K562 (cell line): ENCODE measurements around the gene RAB3GAP1. TPM values are rescaled to one million over a fixed set of nuclear protein-coding genes. Genes with fewer than 3 reads are reported as not detected.
A peak's percentile ranks its signal among the peaks of the same experiment; 100 is the strongest.

Experiments
- ATAC-seq: fragments of 200-7000 bp; cut with Tn5 transposase; 3 replicates; pipeline ENCODE4 v1.9.1; 2020; ENCODE audit warnings: moderate library complexity
- BruUV-seq: library from RNA; stranded (reverse); fragments of 400-500 nt; replicated peaks from 2 replicates; lab custom pipeline; 2021; lab: Mats Ljungman, UMichigan
- CTCF ChIA-PET: fragments of 300-600 bp; formaldehyde crosslinking; extraction: SDS; loops from one replicate; lab custom pipeline; 2021; ENCODE audit warnings: low intra/inter-chr PET ratio; lab: Yijun Ruan, JAX
- POLR2A ChIA-PET: fragments of 300-600, 350-650 bp; sonication (Branson Sonifier 250); formaldehyde crosslinking; extraction: SDS; loops from one replicate; lab custom pipeline; 2021; ENCODE audit warnings: antibody characterized with exemption, inconsistent platforms; lab: Yijun Ruan, JAX
- DNase-seq, 4 experiments: peaks; one replicate each; pipeline versions ENCODE4 v3.0.0 to v3.0.0-alpha.2; 2011 to 2018; ENCODE audit warnings: low spot score in 3 of 4, mixed read lengths in 3 of 4; ENCODE audit errors: extremely low read depth in 1 of 4
- FAIRE-seq: peaks from 2 replicates; lab custom pipeline; 2011; peaks lifted over from hg19 to GRCh38; lab: Jason Lieb, UNC
- H2AFZ ChIP-seq: 2 replicates; pipeline ENCODE4 v1.6.0; 2011; ENCODE audit warnings: low read depth, low read length, control low read depth, inconsistent platforms
- H3K27ac ChIP-seq: fragments of 200-600 bp; 3 replicates; pipeline ENCODE4 v1.8.0; 2011; ENCODE audit warnings: low read depth, mild to moderate bottlenecking, control low read depth, inconsistent platforms, low read length, moderate library complexity, mixed read lengths; ENCODE audit errors: extremely low read depth
- H3K27me3 ChIP-seq, 2 experiments: fragments of 300-600 bp in 1 of 2; 2 replicates in 1 of 2; 3 replicates in 1 of 2; pipeline versions ENCODE4 v1.6.0 to v1.8.0; 2011; ENCODE audit warnings: inconsistent platforms in 2 of 2, low read length in 2 of 2, mild to moderate bottlenecking in 1 of 2, mixed read lengths in 1 of 2, moderate library complexity in 1 of 2; ENCODE audit not compliant: control insufficient read depth in 2 of 2, insufficient read depth in 2 of 2
- H3K36me3 ChIP-seq: fragments of 300-600 bp; 3 replicates; pipeline ENCODE4 v1.8.0; 2011; ENCODE audit warnings: mild to moderate bottlenecking, low read length, inconsistent platforms; ENCODE audit not compliant: control insufficient read depth, insufficient read depth
- H3K4me1 ChIP-seq, 2 experiments: fragments of 200-600 bp in 1 of 2; replicated peaks in 1 of 2; 2 replicates in 1 of 2; 3 replicates in 1 of 2; pipeline versions ENCODE4 v1.5.1 to v1.8.0; 2011; ENCODE audit warnings: inconsistent platforms in 2 of 2, low read length in 2 of 2, mild to moderate bottlenecking in 1 of 2, mixed read lengths in 1 of 2, moderate library complexity in 1 of 2; ENCODE audit not compliant: control insufficient read depth in 2 of 2, insufficient read depth in 2 of 2
- H3K4me2 ChIP-seq: 2 replicates; pipeline ENCODE4 v1.6.1; 2011; ENCODE audit warnings: low read length, control low read depth, inconsistent platforms, mixed read lengths; ENCODE audit not compliant: insufficient read depth
- H3K4me3 ChIP-seq: fragments of 200-600 bp; sonication (generic), shearing (Covaris generic); 2 replicates; pipeline ENCODE4 v1.5.1; 2016; ENCODE audit warnings: control low read depth, inconsistent platforms
- H3K79me2 ChIP-seq: fragments of 200-600 bp; 3 replicates; pipeline ENCODE4 v1.8.0; 2011; ENCODE audit warnings: low read length, inconsistent platforms; ENCODE audit not compliant: control insufficient read depth, insufficient read depth
- H3K9ac ChIP-seq, 2 experiments: 2 replicates each; pipeline versions ENCODE4 v1.6.0 to v1.6.1; 2011; ENCODE audit warnings: low read depth in 2 of 2, low read length in 2 of 2, control low read depth in 1 of 2, inconsistent platforms in 1 of 2, mild to moderate bottlenecking in 1 of 2, mixed read lengths in 1 of 2; ENCODE audit not compliant: insufficient read depth in 1 of 2
- H3K9me1 ChIP-seq: one replicate; pipeline ENCODE4 v1.6.0; 2011; ENCODE audit warnings: inconsistent platforms, mild to moderate bottlenecking, low read length, moderate library complexity; ENCODE audit not compliant: control insufficient read depth, insufficient read depth
- H3K9me3 ChIP-seq: replicated peaks from 2 replicates; pipeline ENCODE4 v1.5.1; 2011; ENCODE audit warnings: low read depth, low read length, inconsistent platforms; ENCODE audit not compliant: control insufficient read depth, insufficient read depth
- H4K20me1 ChIP-seq: replicated peaks from 2 replicates; pipeline ENCODE4 v1.6.1; 2011; ENCODE audit warnings: low read length, inconsistent platforms, mixed read lengths; ENCODE audit not compliant: control insufficient read depth, insufficient read depth
- CEBPB ChIP-seq: fragments of 450-650 bp; IDR thresholded peaks from 2 replicates; pipeline ENCODE4 v1.6.1; 2016; ENCODE audit warnings: missing genetic modification characterization, missing compliant biosample characterization
- CEBPG ChIP-seq, 3 experiments: fragments of 200-800 bp in 1 of 3; sonication (Bioruptor generic) in 1 of 3; sonication (generic) in 1 of 3; formaldehyde crosslinking in 1 of 3; IDR thresholded peaks in 2 of 3; conservative IDR thresholded peaks in 1 of 3; 2 replicates each; pipeline versions ENCODE4 v1.6.1 to v1.8.0; 2016 to 2022; ENCODE audit warnings: missing compliant biosample characterization in 2 of 3, missing genetic modification characterization in 2 of 3, mild to moderate bottlenecking in 1 of 3, missing genetic modification reagents in 1 of 3
- DDX20 ChIP-seq: fragments of 450-650 bp; IDR thresholded peaks from 2 replicates; pipeline ENCODE4 v1.6.1; 2016; ENCODE audit warnings: missing genetic modification characterization, low read depth, mild to moderate bottlenecking, missing compliant biosample characterization, moderate library complexity
- FOXA1 ChIP-seq: fragments of 450-650 bp; IDR thresholded peaks from 2 replicates; pipeline ENCODE4 v1.6.1; 2016; ENCODE audit warnings: mild to moderate bottlenecking, borderline replicate concordance
- GTF2A2 ChIP-seq: IDR thresholded peaks from 2 replicates; pipeline ENCODE4 v1.6.1; 2016; ENCODE audit warnings: mild to moderate bottlenecking, missing genetic modification characterization, missing compliant biosample characterization
- HCFC1 ChIP-seq: IDR thresholded peaks from 2 replicates; pipeline ENCODE4 v1.6.1; 2012; ENCODE audit warnings: low read depth, low read length, improper control_type of control experiment
- RFX1 ChIP-seq: fragments of 450-650 bp; IDR thresholded peaks from 2 replicates; pipeline ENCODE4 v1.6.1; 2016; ENCODE audit warnings: mild to moderate bottlenecking, moderate library complexity
- TRIM24 ChIP-seq, 2 experiments: fragments of 450-650 bp; IDR thresholded peaks; 2 replicates each; pipeline ENCODE4 v1.6.1; 2016
- ZNF324 ChIP-seq: fragments of 250-450 bp; sonication (Bioruptor Pico); IDR thresholded peaks from 2 replicates; pipeline ENCODE4 v1.4.0; 2020; ENCODE audit warnings: mild to moderate bottlenecking
- WGBS: fragments of 100-300 bp; shearing (Covaris generic); methylation state at CpG from one replicate; pipeline ENCODE4 v1.1.6; 2016; ENCODE audit warnings: low coverage, mixed read lengths; ENCODE audit not compliant: insufficient coverage; ENCODE audit errors: missing lambda C conversion rate; 5-methylcytosine and 5-hydroxymethylcytosine counted together
- in situ Hi-C: fragments of 300-500 bp; cut with MboI; formaldehyde crosslinking; loops from 4 replicates; pipeline ENCODE4 v1.15.0; 2018; ENCODE audit warnings: inconsistent platforms, mixed read lengths
- intact Hi-C: fragments of 100-400 bp; cut with micrococcal nuclease; formaldehyde crosslinking; loops from 2 replicates; pipeline ENCODE4 v1.14.2; 2022
- polyA plus RNA-seq, 8 experiments: library from polyadenylated mRNA; depleted of rRNA in 4 of 8; stranded (reverse) in 5 of 8; unstranded in 3 of 8; fragments of >200 nt; fragmentation: Nextera tagmentation in 2 of 8; fragmentation: Illumina TruSeq in 1 of 8; extraction: Ambion mirVana in 2 of 8; extraction: Trizol in 1 of 8; gene quantifications; 2 replicates each; pipeline versions ENCODE4 v1.2.1 to v1.2.3, GENCODE V29; 2011 to 2014; ENCODE audit warnings: inconsistent platforms in 1 of 8, missing spikeins in 1 of 8
- total RNA-seq, 7 experiments: library from RNA; depleted of rRNA in 6 of 7; stranded (reverse); fragments of >200 nt in 6 of 7; fragmentation: Illumina TruSeq in 2 of 7; extraction: Trizol in 2 of 7; gene quantifications; 2 replicates each; pipeline versions ENCODE4 v1.2.1 to v1.2.3, GENCODE V29; 2011 to 2021; ENCODE audit warnings: low replicate concordance in 1 of 7

RAB3GAP1 gene
- total and polyA plus RNA-seq, 9 of the 15 experiments (the other 6 are each of a cell fraction or from before 2014, with no cell fraction given) = 15.5 to 48.6 (median 33.0) TPM

DNA sequence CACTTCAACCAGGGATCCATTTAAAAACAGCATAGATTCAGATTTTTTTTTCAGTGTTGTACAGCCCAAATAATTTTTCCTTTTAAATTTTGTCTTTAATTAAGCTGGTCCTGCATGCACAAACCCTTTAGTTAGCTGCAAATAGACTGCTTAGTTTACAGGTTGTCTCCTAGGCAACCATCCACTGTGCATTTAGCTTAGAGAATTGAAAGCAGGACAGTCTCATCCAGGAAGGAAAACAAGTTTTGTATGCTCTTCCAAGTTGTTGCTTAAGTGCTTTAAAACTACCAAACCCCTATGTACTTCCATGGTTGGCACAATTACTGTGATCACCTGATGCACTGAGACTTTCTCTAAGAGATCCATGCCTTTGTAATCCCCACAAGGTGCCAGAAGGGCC lies 4.8 kb upstream of the RAB3GAP1 start, which contains the start of gene MAP3K19:
Gene MAP3K19 (minus strand): TSS at position 148 of the 400 bp plus-strand sequence. CDS start 22,800 bp downstream, outside the sequence.
- H2AFZ ChIP-seq = no peak within 1 kb of the TSS
- H3K4me2 ChIP-seq = no peak within 1 kb of the TSS
- H3K9ac ChIP-seq = no peak within 1 kb of the TSS
- no TSS peak for BruUV-seq
- no peaks in the 10 kb centered on the region for H3K9me1 ChIP-seq
- H4K20me1 ChIP-seq = no peaks in the 10 kb centered on the region
- H3K36me3 ChIP-seq = no peaks in the 10 kb centered on the region
- FAIRE-seq (no peak), DNase-seq (no peak), ATAC-seq (no peak)
- ChIA-PET POLR2A (interaction anchor here (0.6 kb wide), 1 partner anchor 12 kb away, joined by 3 read pairs; no protein-coding TSS in a partner anchor), CTCF (no interaction called here)
- H3K79me2 ChIP-seq = peaks cover 2% of the 10 kb centered on the region
- H3K27me3 ChIP-seq = no peaks in the 10 kb centered on the region
- intact Hi-C loops (no loop called here), in situ Hi-C loops (no loop called here)
- TF ChIP-seq RFX1 (peak; percentile 56; the same call in 1 of the 2 replicates), GTF2A2 (tag) (no peak)
- no peak within 1 kb of the TSS for H3K4me3 ChIP-seq
- H3K9me3 ChIP-seq = no peaks in the 10 kb centered on the region
- H3K27ac ChIP-seq = no peak within 1 kb of the TSS
- peaks cover 4 to 11% of the 10 kb centered on the region in 2 experiments; a peak in 4 of 5 replicates for H3K4me1 ChIP-seq

DNA sequence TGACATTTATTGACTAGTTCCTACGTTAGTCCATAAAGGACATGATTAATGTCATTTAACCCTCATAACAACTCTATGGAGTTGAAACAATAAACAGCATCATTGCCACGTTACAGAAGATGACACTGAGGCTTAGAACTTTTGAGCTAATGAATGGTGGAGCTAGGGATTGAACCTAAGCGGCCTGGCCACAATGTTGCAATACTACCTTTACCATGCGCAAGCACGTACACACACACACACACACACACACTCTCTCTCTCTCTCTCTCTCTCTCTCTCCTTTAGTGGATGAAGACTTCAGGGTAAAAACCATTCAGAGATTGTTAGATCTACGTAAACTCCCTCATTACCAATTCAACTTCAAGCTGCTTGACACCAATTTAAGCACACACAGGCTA lies 4.0 kb upstream of the RAB3GAP1 start:
- H4K20me1 ChIP-seq = no peaks in the 10 kb centered on the region; the same call in 1 of the 2 replicates
- no peak overlapping the region for H3K4me2 ChIP-seq
- no peaks in the 10 kb centered on the region for H3K36me3 ChIP-seq
- 52% methylated on average over 4 of the region's 6 CpGs for WGBS
- H3K27ac ChIP-seq = no peak overlapping the region
- no peak overlapping the region for H3K4me3 ChIP-seq
- no peak overlapping the region for H3K9ac ChIP-seq
- TF ChIP-seq HCFC1 = no peak
- no peak for TF ChIP-seq FOXA1
- 0 out of 2 replicates have a peak, but pooled peaks have one; percentile 33 for TF ChIP-seq CEBPG (CRISPR knock-in tag; IDR thresholded peaks at IDR 0.05)
- TF ChIP-seq CEBPG (tag; conservative IDR thresholded peaks at IDR 0.05 in 1 of 2, IDR thresholded peaks at IDR 0.05 in 1 of 2) = no peak
- TF ChIP-seq DDX20 (tag) = no peak
- TF ChIP-seq TRIM24 (IDR thresholded peaks at IDR 0.05) = peak in 1 of 2 experiments; percentile 13; a peak in 1 of 4 replicates
- TF ChIP-seq CEBPB = peak; percentile 9; the same call in 1 of the 2 replicates
- TF ChIP-seq ZNF324 (CRISPR knock-in tag) = no peak
- DNase-seq (no peak), FAIRE-seq (no peak), ATAC-seq (no peak)
- no peak overlapping the region for H2AFZ ChIP-seq
- no TSS peak for BruUV-seq
- H3K4me1 ChIP-seq = peaks cover 6 to 11% of the 10 kb centered on the region in 2 experiments; a peak in 4 of 5 replicates
- intact Hi-C loops (no loop called here), in situ Hi-C loops (no loop called here)
- CTCF ChIA-PET = no interaction called here
- POLR2A ChIA-PET = interaction anchor here (0.6 kb wide), 1 partner anchor 13 kb away, joined by 3 read pairs; no protein-coding TSS in a partner anchor
- peaks cover 10% of the 10 kb centered on the region for H3K79me2 ChIP-seq
- no peaks in the 10 kb centered on the region for H3K9me1 ChIP-seq
- H3K9me3 ChIP-seq = no peaks in the 10 kb centered on the region
- no peaks in the 10 kb centered on the region for H3K27me3 ChIP-seq
